HG02588 (cell line): Measurements from ENCODE around the gene SUPT5H.

ENCODE experiments used
- ATAC-seq: cut with Tn5 transposase; IDR thresholded peaks from one replicate; pipeline ENCODE4 v1.9.1; 2021; ENCODE audit warnings: mild to moderate bottlenecking, moderate library complexity; ENCODE audit not compliant: unreplicated experiment

Gene SUPT5H

GRCh38 chr19:39494661-39495060 lies 49.3 kb downstream of the SUPT5H start:
- ATAC-seq, result no peak

GRCh38 chr19:39496063-39496462 lies 50.7 kb downstream of the SUPT5H start:
- ATAC-seq, result no peak

GRCh38 chr19:39497701-39497995 lies 52.3 kb downstream of the SUPT5H start:
- no peak for ATAC-seq

GRCh38 chr19:39497996-39498797 lies 52.8 kb downstream of the SUPT5H start:
- no peak for ATAC-seq

GRCh38 chr19:39498798-39499642 lies 53.6 kb downstream of the SUPT5H start, which contains the start of gene DLL3:
TSS of gene DLL3 (plus strand) at chr19:39498947. CDS start at chr19:39498975, 28 bp downstream.
- no peak for ATAC-seq

GRCh38 chr19:39499932-39500331 lies 54.5 kb downstream of the SUPT5H start:
- no peak for ATAC-seq

GRCh38 chr19:39500543-39500942 lies 55.2 kb downstream of the SUPT5H start:
- ATAC-seq, result no peak

- no peak for ATAC-seq
Measured at GRCh38 chr19:39501340-39501739, 56.0 kb downstream of the SUPT5H start.

GRCh38 chr19:39502640-39503417 lies 57.4 kb downstream of the SUPT5H start:
- no peak for ATAC-seq

- ATAC-seq, result no peak
Measured at GRCh38 chr19:39506598-39506943, 61.2 kb downstream of the SUPT5H start.

GRCh38 chr19:39506944-39507714 lies 61.7 kb downstream of the SUPT5H start:
- ATAC-seq, result peak; percentile 51

- ATAC-seq, result no peak
Measured at GRCh38 chr19:39507715-39508364, 62.5 kb downstream of the SUPT5H start.

GRCh38 chr19:39508629-39509028 lies 63.2 kb downstream of the SUPT5H start:
- ATAC-seq, result no peak

GRCh38 chr19:39509233-39509632 lies 63.9 kb downstream of the SUPT5H start:
- no peak for ATAC-seq

GRCh38 chr19:39512988-39513387 lies 67.6 kb downstream of the SUPT5H start:
- ATAC-seq, result no peak

GRCh38 chr19:39514840-39515550 lies 69.6 kb downstream of the SUPT5H start, which contains the start of gene SELENOV:
TSS of gene SELENOV (plus strand) at chr19:39515139. CDS start at chr19:39515213, 74 bp downstream.
- ATAC-seq, result no peak

GRCh38 chr19:39515551-39516191 lies 70.3 kb downstream of the SUPT5H start:
- no peak for ATAC-seq

- ATAC-seq, result no peak
Measured at GRCh38 chr19:39516270-39516669, 70.9 kb downstream of the SUPT5H start.

- ATAC-seq, result no peak
Measured at GRCh38 chr19:39517432-39517831, 72.0 kb downstream of the SUPT5H start.
